Measurements from ENCODE around the gene ANXA4.

Gene ANXA4

DNA sequence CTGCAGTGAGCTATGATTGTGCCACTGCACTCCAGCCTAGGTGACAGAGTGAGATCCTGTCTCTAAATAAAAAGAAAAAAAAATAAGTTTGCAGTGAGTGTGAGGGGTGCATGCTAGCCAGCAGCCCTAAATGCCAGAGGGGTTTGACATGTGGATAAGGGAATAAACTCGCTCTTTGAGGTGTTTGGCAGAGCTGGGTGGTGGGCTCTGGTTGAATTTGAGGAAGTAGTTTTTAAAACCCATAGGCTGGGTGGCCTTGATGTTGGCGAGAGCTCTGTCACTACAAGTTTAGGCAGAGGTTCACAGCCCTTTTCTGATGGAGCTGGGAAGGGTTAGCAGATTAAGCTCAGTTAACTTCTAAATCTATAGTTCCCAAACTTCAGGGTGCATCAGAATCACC lies 3.1 kb downstream of the ANXA4 start:
- TF ChIP-seq FOXP2 (optimal IDR thresholded peaks at IDR 0.05; ENCODE audit: borderline replicate concordance, extremely low read depth, extremely low read length, insufficient read depth) (no peak), TAF1 (IDR thresholded peaks at IDR 0.05; ENCODE audit: borderline replicate concordance, insufficient read depth, low read length) (no peak), SIN3A (IDR thresholded peaks at IDR 0.05; ENCODE audit: borderline replicate concordance, insufficient read depth, low read length) (no peak), POLR2AphosphoS5 (IDR thresholded peaks at IDR 0.05; ENCODE audit: low read depth, low read length) (no peak)
- TF ChIP-seq, protein P1, sequence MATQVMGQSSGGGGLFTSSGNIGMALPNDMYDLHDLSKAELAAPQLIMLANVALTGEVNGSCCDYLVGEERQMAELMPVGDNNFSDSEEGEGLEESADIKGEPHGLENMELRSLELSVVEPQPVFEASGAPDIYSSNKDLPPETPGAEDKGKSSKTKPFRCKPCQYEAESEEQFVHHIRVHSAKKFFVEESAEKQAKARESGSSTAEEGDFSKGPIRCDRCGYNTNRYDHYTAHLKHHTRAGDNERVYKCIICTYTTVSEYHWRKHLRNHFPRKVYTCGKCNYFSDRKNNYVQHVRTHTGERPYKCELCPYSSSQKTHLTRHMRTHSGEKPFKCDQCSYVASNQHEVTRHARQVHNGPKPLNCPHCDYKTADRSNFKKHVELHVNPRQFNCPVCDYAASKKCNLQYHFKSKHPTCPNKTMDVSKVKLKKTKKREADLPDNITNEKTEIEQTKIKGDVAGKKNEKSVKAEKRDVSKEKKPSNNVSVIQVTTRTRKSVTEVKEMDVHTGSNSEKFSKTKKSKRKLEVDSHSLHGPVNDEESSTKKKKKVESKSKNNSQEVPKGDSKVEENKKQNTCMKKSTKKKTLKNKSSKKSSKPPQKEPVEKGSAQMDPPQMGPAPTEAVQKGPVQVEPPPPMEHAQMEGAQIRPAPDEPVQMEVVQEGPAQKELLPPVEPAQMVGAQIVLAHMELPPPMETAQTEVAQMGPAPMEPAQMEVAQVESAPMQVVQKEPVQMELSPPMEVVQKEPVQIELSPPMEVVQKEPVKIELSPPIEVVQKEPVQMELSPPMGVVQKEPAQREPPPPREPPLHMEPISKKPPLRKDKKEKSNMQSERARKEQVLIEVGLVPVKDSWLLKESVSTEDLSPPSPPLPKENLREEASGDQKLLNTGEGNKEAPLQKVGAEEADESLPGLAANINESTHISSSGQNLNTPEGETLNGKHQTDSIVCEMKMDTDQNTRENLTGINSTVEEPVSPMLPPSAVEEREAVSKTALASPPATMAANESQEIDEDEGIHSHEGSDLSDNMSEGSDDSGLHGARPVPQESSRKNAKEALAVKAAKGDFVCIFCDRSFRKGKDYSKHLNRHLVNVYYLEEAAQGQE (IDR thresholded peaks at IDR 0.05; ENCODE audit: insufficient read depth in 1 of 2, low read depth in 2 of 2, low read length in 2 of 2) = no peak

DNA sequence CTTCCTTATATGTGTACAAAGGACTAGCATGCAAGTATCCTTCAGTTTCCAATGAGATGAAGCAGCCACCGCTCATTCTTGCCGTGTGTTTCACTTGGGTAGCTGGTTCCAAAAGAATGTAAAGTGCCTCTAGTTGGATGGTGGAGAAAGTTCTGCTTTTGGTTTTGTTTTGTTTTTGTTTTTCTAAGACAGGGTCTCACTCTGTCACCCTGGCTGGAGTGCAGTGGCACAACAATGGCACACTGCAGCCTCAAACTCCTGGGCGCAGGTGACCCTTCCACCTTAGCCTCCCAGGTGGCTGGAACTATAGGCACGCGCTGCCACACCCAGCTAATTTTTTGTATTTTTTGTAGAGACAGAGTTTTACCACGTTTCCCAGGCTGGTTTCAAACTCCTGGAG lies 8.3 kb downstream of the ANXA4 start:
- no peak for TF ChIP-seq POLR2AphosphoS5 (IDR thresholded peaks at IDR 0.05; ENCODE audit: low read depth, low read length)

DNA sequence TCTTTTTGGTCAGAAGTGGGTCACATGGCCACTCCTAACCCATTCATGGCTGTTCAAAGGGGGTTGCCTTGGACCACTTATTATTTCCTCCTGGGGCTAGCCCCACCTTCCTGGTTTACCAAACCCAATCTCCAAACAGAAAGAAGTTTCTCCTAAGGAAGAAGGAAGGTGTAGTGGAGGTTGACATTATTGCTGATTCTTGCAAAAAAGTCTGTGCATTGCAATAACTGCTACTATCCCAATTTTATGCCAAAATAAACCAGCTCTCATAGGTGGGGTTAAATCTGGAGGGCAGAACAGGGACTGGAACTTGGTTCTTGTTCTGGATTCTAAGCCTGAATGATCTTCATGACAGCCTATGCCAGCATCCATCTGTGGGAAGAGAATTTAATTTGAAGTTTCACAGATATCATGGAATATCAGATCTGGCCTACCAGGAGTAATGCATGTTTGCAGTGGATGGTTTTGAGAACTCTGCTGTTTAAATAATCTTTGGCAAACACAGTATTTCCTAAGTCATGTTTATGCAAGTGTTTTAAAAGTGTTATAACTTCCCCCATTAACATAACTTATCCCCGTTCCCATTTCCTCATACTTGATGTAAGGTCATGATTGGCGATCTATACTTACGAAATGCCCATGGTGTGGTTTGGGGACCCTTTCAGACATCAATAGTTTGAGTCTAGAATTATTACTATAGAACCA lies 11.9 kb downstream of the ANXA4 start:
- TF ChIP-seq POLR2AphosphoS5 (IDR thresholded peaks at IDR 0.05; ENCODE audit: low read depth, low read length) = no peak
- TF ChIP-seq TAF1 (IDR thresholded peaks at IDR 0.05; ENCODE audit: borderline replicate concordance, insufficient read depth, low read length) = no peak
- TF ChIP-seq FOXP2 (optimal IDR thresholded peaks at IDR 0.05; ENCODE audit: borderline replicate concordance, extremely low read depth, extremely low read length, insufficient read depth) = no peak
- TF ChIP-seq SIN3A (IDR thresholded peaks at IDR 0.05; ENCODE audit: borderline replicate concordance, insufficient read depth, low read length) = no peak
- TF ChIP-seq, protein P1 (IDR thresholded peaks at IDR 0.05; ENCODE audit: insufficient read depth in 1 of 2, low read depth in 2 of 2, low read length in 2 of 2) = no peak

DNA sequence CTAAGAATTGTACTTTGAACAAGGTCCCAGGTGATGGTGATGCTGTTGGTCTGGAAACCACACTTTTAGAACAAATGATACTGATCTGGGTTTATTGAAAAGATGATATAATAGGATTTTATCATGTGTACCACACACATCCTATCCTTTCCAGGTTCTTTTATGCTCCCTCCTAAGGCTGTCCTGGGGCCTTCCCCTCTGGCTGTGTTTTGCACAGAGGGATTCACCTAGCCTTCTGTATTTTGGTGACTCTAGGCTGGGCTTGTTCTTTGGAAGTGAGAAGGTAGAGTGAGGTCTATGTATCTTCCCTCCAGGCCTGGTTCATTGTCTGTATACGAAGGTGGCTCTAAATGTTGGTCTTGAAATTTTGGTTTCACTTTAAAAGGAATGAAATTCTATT lies 12.7 kb downstream of the ANXA4 start:
- no peak for TF ChIP-seq TAF1 (IDR thresholded peaks at IDR 0.05; ENCODE audit: borderline replicate concordance, insufficient read depth, low read length)
- TF ChIP-seq POLR2AphosphoS5 (IDR thresholded peaks at IDR 0.05; ENCODE audit: low read depth, low read length) = no peak
- no peak for TF ChIP-seq FOXP2 (optimal IDR thresholded peaks at IDR 0.05; ENCODE audit: borderline replicate concordance, extremely low read depth, extremely low read length, insufficient read depth)
- TF ChIP-seq, protein P1 (IDR thresholded peaks at IDR 0.05; ENCODE audit: insufficient read depth in 1 of 2, low read depth in 2 of 2, low read length in 2 of 2) = no peak
- TF ChIP-seq SIN3A (IDR thresholded peaks at IDR 0.05; ENCODE audit: borderline replicate concordance, insufficient read depth, low read length) = no peak

DNA sequence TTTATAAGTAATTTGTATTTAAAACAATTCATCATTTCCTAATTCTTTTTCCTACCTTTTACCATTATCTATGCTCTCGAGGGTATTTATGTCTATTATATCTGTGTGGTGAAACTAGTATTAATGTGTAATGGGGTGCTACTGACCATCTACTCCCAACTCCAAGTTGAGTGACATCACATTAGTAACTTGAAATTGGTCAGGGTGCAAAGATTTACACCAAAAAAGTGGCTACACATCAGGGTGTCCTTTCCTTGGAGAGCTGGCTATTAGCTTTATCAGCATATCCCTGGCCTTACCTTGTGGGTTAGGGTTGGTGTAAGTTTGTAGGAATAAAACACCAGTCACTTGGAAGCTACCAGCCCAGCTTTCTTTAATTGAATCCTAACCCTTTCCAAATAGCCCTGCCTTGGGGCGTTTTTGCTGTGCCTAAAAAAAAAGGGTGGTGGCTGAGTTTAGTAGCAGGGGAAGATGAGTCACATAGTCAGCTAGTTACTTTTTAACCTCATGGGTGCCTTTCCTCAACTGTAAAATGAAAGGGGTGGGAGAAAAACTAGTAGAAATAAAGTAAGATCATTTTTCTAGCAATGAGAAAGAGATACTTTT lies 14.0 kb downstream of the ANXA4 start:
- no peak for TF ChIP-seq TAF1 (IDR thresholded peaks at IDR 0.05; ENCODE audit: borderline replicate concordance, insufficient read depth, low read length)

DNA sequence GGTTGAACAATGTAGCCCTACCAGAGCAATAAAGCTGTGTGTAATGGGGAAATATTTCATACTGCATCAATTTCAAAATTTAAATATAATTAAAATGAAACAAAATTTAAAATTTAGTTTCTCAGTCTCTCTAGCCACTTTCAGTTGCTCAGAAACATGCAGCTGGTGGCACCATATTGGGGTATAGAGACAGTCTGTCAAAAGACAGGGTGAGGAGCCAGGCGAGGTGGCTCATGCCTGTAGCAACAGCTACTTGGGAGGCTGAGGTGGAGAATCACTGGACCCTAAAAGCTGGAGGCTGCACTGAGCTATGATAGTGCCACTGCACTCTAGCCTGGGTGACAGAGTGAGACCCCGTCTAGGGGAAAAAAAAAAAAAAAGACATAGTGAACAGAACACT lies 20.1 kb downstream of the ANXA4 start:
- TF ChIP-seq FOXP2 (optimal IDR thresholded peaks at IDR 0.05; ENCODE audit: borderline replicate concordance, extremely low read depth, extremely low read length, insufficient read depth) (no peak), TAF1 (IDR thresholded peaks at IDR 0.05; ENCODE audit: borderline replicate concordance, insufficient read depth, low read length) (no peak), POLR2AphosphoS5 (IDR thresholded peaks at IDR 0.05; ENCODE audit: low read depth, low read length) (no peak), SIN3A (IDR thresholded peaks at IDR 0.05; ENCODE audit: borderline replicate concordance, insufficient read depth, low read length) (no peak)
- TF ChIP-seq, protein P1 (IDR thresholded peaks at IDR 0.05; ENCODE audit: insufficient read depth in 1 of 2, low read depth in 2 of 2, low read length in 2 of 2) = no peak

Data from PFSK-1 (cell line).